HG03095 (cell line): ENCODE data around the gene AANAT.

ENCODE experiments used
- ATAC-seq: cut with Tn5 transposase; IDR thresholded peaks from one replicate; pipeline ENCODE4 v1.9.1; 2021; ENCODE audit warnings: moderate library complexity; ENCODE audit not compliant: unreplicated experiment

AANAT gene

GRCh38 chr17:76441686-76442340 is 25.6 kb upstream of the AANAT start:
- ATAC-seq, result no peak

- ATAC-seq, result no peak
Observed at GRCh38 chr17:76442341-76443338, 24.8 kb upstream of the AANAT start.

GRCh38 chr17:76444518-76445311 is 22.7 kb upstream of the AANAT start:
- no peak for ATAC-seq

- no peak for ATAC-seq
Observed at GRCh38 chr17:76445697-76446448, 21.5 kb upstream of the AANAT start.

- ATAC-seq, result no peak
Observed at GRCh38 chr17:76446449-76447231, 20.8 kb upstream of the AANAT start.

- no peak for ATAC-seq
Observed at GRCh38 chr17:76447931-76448652, 19.3 kb upstream of the AANAT start.

- no peak for ATAC-seq
Observed at GRCh38 chr17:76449126-76449525, 18.3 kb upstream of the AANAT start.

GRCh38 chr17:76451506-76451905 is 15.9 kb upstream of the AANAT start:
- ATAC-seq, result no peak

- peak; percentile 27 for ATAC-seq
Observed at GRCh38 chr17:76452127-76452659, 15.2 kb upstream of the AANAT start.

GRCh38 chr17:76452660-76453430 is 14.6 kb upstream of the AANAT start, which contains the start of gene UBE2O:
TSS of gene UBE2O (minus strand) at chr17:76453152. CDS start at chr17:76453141, 11 bp downstream.
- peak; percentile 83 for ATAC-seq

- ATAC-seq, result no peak
Observed at GRCh38 chr17:76453431-76453743, 14.0 kb upstream of the AANAT start.

- ATAC-seq, result no peak
Observed at GRCh38 chr17:76458580-76459490, 8.6 kb upstream of the AANAT start.

- no peak for ATAC-seq
Observed at GRCh38 chr17:76459674-76460073, 7.7 kb upstream of the AANAT start.

- no peak for ATAC-seq
Observed at GRCh38 chr17:76461765-76462555, 5.4 kb upstream of the AANAT start.

- ATAC-seq, result no peak
Observed at GRCh38 chr17:76462556-76463290, 4.7 kb upstream of the AANAT start.

- ATAC-seq, result no peak
Observed at GRCh38 chr17:76466775-76467130, 650 bp upstream of the AANAT start.
